ENCODE results near the gene SKIC8.
"Not testable (repeated sequence)": the region's sequence is repeated elsewhere in the genome, so short reads cannot be mapped to it uniquely, and the experiment has no call there.

SKIC8 gene

GRCh38 chr15:78245976-78246620 lies 53.3 kb downstream of the SKIC8 start:
- DNase-seq, result not testable (repeated sequence)

DNA sequence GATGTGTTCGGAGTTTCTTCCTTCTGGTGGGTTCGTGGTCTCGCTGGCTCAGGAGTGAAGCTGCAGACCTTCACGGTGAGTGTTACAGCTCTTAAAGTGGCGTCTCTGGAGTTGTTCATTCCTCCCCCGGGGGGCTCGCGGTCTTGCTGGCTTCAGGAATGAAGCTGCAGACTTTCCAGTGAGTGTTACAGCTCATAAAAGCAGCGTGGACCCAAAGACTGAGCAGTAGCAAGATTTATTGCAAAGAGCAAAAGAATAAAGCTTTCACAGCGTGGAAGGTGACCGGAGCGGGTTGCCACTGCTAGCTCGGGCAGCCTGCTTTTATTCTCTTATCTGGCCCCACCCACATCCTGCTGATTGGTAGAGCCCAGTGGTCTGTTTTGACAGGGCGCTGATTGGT lies 54.0 kb downstream of the SKIC8 start:
- DNase-seq, result not testable (repeated sequence)

DNA sequence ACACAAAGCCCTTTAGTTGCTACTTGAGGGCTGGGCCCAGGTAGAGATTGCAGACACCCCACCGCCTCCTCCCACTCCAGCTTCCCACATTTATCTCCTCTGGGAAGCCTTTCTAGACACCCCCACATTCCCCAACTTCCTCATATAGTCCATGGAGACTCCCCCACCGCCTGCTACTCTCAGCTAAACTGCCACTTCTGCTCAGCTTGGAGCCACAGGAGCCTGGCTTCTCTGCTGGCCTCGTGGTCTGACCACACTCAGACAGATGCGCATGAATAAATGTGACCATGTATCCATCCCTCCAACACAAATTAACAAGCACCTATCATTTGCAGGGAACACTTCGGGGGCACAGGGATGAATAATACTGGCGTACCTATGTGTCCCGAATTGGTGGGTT lies 54.5 kb downstream of the SKIC8 start:
- DNase-seq, result no peak

DNA sequence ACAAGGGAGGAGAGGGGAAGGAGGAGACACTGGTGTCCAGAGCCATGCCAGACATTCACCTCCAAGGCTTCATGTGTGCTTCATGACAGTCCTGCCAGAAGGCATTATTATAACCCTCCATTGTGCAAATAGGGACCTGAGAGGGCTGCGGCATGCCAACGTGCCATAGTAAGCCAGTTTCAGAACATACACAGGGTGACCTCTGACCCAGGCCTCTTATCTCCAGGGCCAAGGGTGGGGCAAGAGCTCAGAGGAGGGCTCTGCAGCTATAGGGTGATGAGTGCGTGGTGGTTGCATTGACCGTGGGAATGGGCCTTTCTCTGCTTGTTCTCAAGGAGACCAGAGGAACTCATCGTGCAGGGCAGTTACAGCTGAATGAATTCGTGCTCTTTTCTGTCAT lies 55.3 kb downstream of the SKIC8 start:
- no peak for DNase-seq

- DNase-seq, result no peak
These were observed 55.9 kb downstream of the SKIC8 start for GRCh38 chr15:78243491-78243941.

- no peak for DNase-seq
These were observed 56.4 kb downstream of the SKIC8 start for GRCh38 chr15:78243058-78243457.

DNA sequence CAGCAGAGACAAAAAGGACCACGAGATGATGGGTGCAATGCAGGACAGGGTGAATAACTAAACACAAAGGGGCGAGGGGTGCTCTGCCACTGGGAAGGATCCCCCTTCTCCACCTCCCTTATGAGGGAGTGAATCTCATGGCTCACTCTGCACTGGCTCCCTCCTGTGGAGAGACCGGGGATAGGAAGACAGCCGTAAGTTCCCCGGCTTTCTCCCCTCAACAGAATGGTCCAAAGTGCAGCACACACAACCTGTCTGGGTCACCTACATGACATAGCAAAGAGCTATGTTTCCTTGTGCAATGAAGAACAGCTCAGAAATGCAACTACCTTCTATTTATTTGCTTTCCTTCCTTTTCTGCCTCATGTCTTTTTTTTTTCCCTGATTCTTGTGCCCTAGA lies 57.3 kb downstream of the SKIC8 start:
- no peak for DNase-seq

DNA sequence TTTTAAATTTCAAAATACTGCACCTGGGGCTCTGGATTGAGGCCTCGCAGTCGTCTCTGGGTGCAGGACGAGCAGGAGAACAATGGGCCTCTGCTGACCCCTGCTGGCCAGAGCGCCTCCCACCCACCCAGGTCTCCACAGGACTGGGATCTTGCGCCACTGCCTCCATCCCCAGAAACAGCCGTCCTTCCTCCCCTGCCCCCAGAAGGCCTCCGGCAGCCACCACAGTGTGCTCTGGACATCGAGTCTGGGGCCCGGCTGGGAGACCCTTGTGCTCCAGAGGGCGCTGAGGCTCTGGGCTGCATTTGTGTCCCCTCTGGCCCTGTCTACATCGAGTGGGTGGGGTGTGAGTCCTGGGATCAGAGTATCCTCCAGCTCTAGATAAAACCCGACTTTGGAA lies 58.4 kb downstream of the SKIC8 start:
- peak; percentile 70 to 83 for DNase-seq

GRCh38 chr15:78239811-78240210 lies 59.6 kb downstream of the SKIC8 start:
- DNase-seq, result no peak

DNA sequence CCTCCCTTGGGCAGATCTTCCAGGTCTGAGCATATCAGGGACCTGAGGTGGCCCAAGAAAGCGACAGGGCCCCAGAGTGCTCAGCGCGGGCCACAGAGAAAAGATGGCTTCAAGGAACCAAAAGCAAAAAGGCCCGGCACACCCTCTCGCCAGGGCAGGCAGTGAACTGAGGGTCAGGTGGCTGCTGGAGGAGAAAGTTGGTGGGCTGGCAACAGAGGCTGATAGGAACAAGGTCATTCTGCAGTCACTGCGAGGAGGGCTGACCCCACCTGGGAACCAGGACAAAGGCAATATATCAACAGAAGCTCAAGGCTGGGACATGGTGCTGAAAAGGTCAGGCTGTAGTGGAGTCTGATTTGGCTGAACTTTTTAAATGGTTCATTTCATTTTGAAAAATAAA lies 62.3 kb downstream of the SKIC8 start:
- DNase-seq, result no peak

DNA sequence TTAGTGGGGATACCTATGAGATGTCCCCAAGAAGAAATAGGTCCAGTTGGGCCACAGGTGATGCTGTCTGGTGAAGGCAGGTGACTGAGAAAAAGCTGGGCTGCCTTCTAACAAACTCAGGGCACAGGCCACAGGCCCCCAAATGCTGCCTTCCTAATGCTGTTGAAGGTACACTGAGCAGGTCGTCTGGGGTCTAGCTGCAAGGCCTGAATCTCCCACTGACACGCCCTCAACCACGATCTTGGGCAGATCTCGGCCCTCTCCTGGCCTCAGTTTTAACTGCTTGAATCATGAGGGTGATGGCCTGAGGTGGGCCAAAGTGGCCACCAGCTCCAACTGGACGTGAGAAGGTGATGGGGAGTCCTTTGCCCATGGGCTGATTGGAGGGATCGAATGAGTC lies 62.9 kb downstream of the SKIC8 start:
- no peak for DNase-seq

- no peak for DNase-seq
These were observed 64.8 kb downstream of the SKIC8 start, which contains the start of gene ACSBG1 for GRCh38 chr15:78234515-78235040. ACSBG1 (minus strand) TSS chr15:78234565; CDS start chr15:78234501, 64 bp downstream.

GRCh38 chr15:78233496-78233895 lies 65.9 kb downstream of the SKIC8 start:
- DNase-seq, result no peak
